Skeletal muscle satellite cell (primary cell): ENCODE measurements around the gene TIMM50.

Experiments used
- H3K27me3 ChIP-seq: 2 replicates; pipeline ENCODE4 v1.7.0; 2013; ENCODE audit warnings: low read length; ENCODE audit not compliant: control insufficient read depth, insufficient read depth
- H3K36me3 ChIP-seq: 2 replicates; pipeline ENCODE4 v1.7.0; 2013; ENCODE audit warnings: mild to moderate bottlenecking, control low read depth, low read length; ENCODE audit not compliant: insufficient read depth
- H3K4me1 ChIP-seq: 2 replicates; pipeline ENCODE4 v1.7.0; 2013; ENCODE audit warnings: low read length; ENCODE audit not compliant: control insufficient read depth, insufficient read depth
- H3K4me2 ChIP-seq: 2 replicates; pipeline ENCODE4 v1.7.0; 2013; ENCODE audit warnings: mild to moderate bottlenecking, low read length
- H3K4me3 ChIP-seq: 2 replicates; pipeline ENCODE4 v1.7.0; 2013; ENCODE audit warnings: low read length
- H3K9ac ChIP-seq: 2 replicates; pipeline ENCODE4 v1.7.0; 2013; ENCODE audit warnings: mild to moderate bottlenecking, low read depth, low read length, moderate library complexity
- H3K9me3 ChIP-seq: replicated peaks from 2 replicates; pipeline ENCODE4 v1.7.0; 2013; ENCODE audit warnings: mild to moderate bottlenecking, control low read depth, low read length

The TIMM50 gene

GRCh38 chr19:39507715-39508364 lies 27.2 kb downstream of the TIMM50 start:
- Histone ChIP-seq H3K4me3 (peak overlapping the region; percentile 74), H3K27me3 (peaks cover 47% of the 10 kb centered on the region), H3K4me2 (peak overlapping the region; percentile 90), H3K9me3 (no peaks in the 10 kb centered on the region), H3K36me3 (no peaks in the 10 kb centered on the region), H3K4me1 (peaks cover 13% of the 10 kb centered on the region), H3K9ac (peak overlapping the region; percentile 18)

- Histone ChIP-seq H3K4me3 (no peak overlapping the region), H3K4me2 (no peak overlapping the region), H3K4me1 (peaks cover 13% of the 10 kb centered on the region), H3K9ac (no peak overlapping the region), H3K9me3 (no peaks in the 10 kb centered on the region), H3K36me3 (no peaks in the 10 kb centered on the region), H3K27me3 (peaks cover 48% of the 10 kb centered on the region)
These were observed 28.0 kb downstream of the TIMM50 start for GRCh38 chr19:39508629-39509028.

- H3K27me3 ChIP-seq, result peaks cover 49% of the 10 kb centered on the region
- no peak overlapping the region for H3K4me3 ChIP-seq
- no peaks in the 10 kb centered on the region for H3K36me3 ChIP-seq
- H3K4me1 ChIP-seq, result peaks cover 13% of the 10 kb centered on the region
- no peaks in the 10 kb centered on the region for H3K9me3 ChIP-seq
- H3K9ac ChIP-seq, result no peak overlapping the region
- H3K4me2 ChIP-seq, result no peak overlapping the region
These were observed 28.6 kb downstream of the TIMM50 start for GRCh38 chr19:39509233-39509632.

- H3K9me3 ChIP-seq, result no peaks in the 10 kb centered on the region
- H3K4me3 ChIP-seq, result no peak overlapping the region
- H3K4me2 ChIP-seq, result no peak overlapping the region
- no peak overlapping the region for H3K9ac ChIP-seq
- peaks cover 12% of the 10 kb centered on the region for H3K4me1 ChIP-seq
- H3K36me3 ChIP-seq, result no peaks in the 10 kb centered on the region
- peaks cover 54% of the 10 kb centered on the region for H3K27me3 ChIP-seq
These were observed 32.4 kb downstream of the TIMM50 start for GRCh38 chr19:39512988-39513387.

- no peak within 1 kb of the TSS for H3K9ac ChIP-seq
- H3K4me3 ChIP-seq, result peak within 1 kb of the TSS; percentile 35
- peak within 1 kb of the TSS; percentile 56 for H3K4me2 ChIP-seq
- no peaks in the 10 kb centered on the region for H3K36me3 ChIP-seq
- H3K27me3 ChIP-seq, result peaks cover 48% of the 10 kb centered on the region
- peaks cover 12% of the 10 kb centered on the region for H3K4me1 ChIP-seq
- no peaks in the 10 kb centered on the region for H3K9me3 ChIP-seq
These were observed 34.4 kb downstream of the TIMM50 start, which contains the start of gene SELENOV for GRCh38 chr19:39514840-39515550. Gene SELENOV, plus strand, starts transcription at chr19:39515139. Its CDS starts 74 bp downstream, at chr19:39515213.

GRCh38 chr19:39515551-39516191 lies 35.0 kb downstream of the TIMM50 start:
- Histone ChIP-seq H3K9ac (no peak overlapping the region), H3K9me3 (no peaks in the 10 kb centered on the region), H3K4me3 (no peak overlapping the region)

GRCh38 chr19:39516270-39516669 lies 35.6 kb downstream of the TIMM50 start:
- H3K4me3 ChIP-seq, result no peak overlapping the region
- no peaks in the 10 kb centered on the region for H3K9me3 ChIP-seq
- no peaks in the 10 kb centered on the region for H3K36me3 ChIP-seq
- H3K9ac ChIP-seq, result no peak overlapping the region
- H3K27me3 ChIP-seq, result peaks cover 48% of the 10 kb centered on the region
- peak overlapping the region; percentile 56 for H3K4me2 ChIP-seq
- peaks cover 12% of the 10 kb centered on the region for H3K4me1 ChIP-seq

More at GRCh38 chr19:39515551-39516191, 35.0 kb downstream of the TIMM50 start:
- peaks cover 12% of the 10 kb centered on the region for H3K4me1 ChIP-seq
- H3K36me3 ChIP-seq, result no peaks in the 10 kb centered on the region
- H3K4me2 ChIP-seq, result peak overlapping the region; percentile 56
- H3K27me3 ChIP-seq, result peaks cover 48% of the 10 kb centered on the region

GRCh38 chr19:39517432-39517831 lies 36.8 kb downstream of the TIMM50 start:
- Histone ChIP-seq H3K4me2 (no peak overlapping the region), H3K27me3 (peaks cover 48% of the 10 kb centered on the region), H3K9ac (no peak overlapping the region), H3K4me3 (no peak overlapping the region), H3K9me3 (no peaks in the 10 kb centered on the region), H3K36me3 (no peaks in the 10 kb centered on the region), H3K4me1 (peaks cover 12% of the 10 kb centered on the region)

GRCh38 chr19:39518458-39518857 lies 37.8 kb downstream of the TIMM50 start:
- Histone ChIP-seq H3K4me2 (no peak overlapping the region), H3K27me3 (peaks cover 43% of the 10 kb centered on the region), H3K9me3 (no peaks in the 10 kb centered on the region), H3K9ac (no peak overlapping the region), H3K4me3 (no peak overlapping the region), H3K36me3 (no peaks in the 10 kb centered on the region), H3K4me1 (peaks cover 12% of the 10 kb centered on the region)

- no peaks in the 10 kb centered on the region for H3K36me3 ChIP-seq
- H3K4me1 ChIP-seq, result peaks cover 12% of the 10 kb centered on the region
- H3K27me3 ChIP-seq, result peaks cover 38% of the 10 kb centered on the region
- H3K9ac ChIP-seq, result no peak overlapping the region
- H3K9me3 ChIP-seq, result no peaks in the 10 kb centered on the region
- no peak overlapping the region for H3K4me3 ChIP-seq
- no peak overlapping the region for H3K4me2 ChIP-seq
These were observed 38.3 kb downstream of the TIMM50 start for GRCh38 chr19:39518975-39519374.

- Histone ChIP-seq H3K4me2 (no peak overlapping the region), H3K27me3 (peaks cover 19% of the 10 kb centered on the region), H3K36me3 (no peaks in the 10 kb centered on the region), H3K4me1 (peaks cover under 1% of the 10 kb centered on the region), H3K9me3 (no peaks in the 10 kb centered on the region), H3K4me3 (no peak overlapping the region), H3K9ac (no peak overlapping the region)
These were observed 40.2 kb downstream of the TIMM50 start for GRCh38 chr19:39520541-39521484.
